Trophoblast cell (in vitro differentiated cells and primary cell): ENCODE results near the gene ARHGAP23.

Experiments used
- DNase-seq, 2 donors: peaks; one replicate each; pipeline ENCODE4 v3.0.0-alpha.2; 2016
- H2AFZ ChIP-seq: 2 replicates; pipeline ENCODE4 v1.6.1; 2013; ENCODE audit warnings: low read length, moderate library complexity, mild to moderate bottlenecking; ENCODE audit not compliant: insufficient read depth, poor library complexity
- H2AK5ac ChIP-seq: 2 replicates; pipeline ENCODE4 v1.6.1; 2013; ENCODE audit warnings: mild to moderate bottlenecking, low read length
- H2BK120ac ChIP-seq: 2 replicates; pipeline ENCODE4 v1.6.1; 2013; ENCODE audit warnings: low read length, mild to moderate bottlenecking, moderate library complexity; ENCODE audit not compliant: insufficient read depth, poor library complexity
- H2BK12ac ChIP-seq: 2 replicates; pipeline ENCODE4 v1.6.1; 2013; ENCODE audit warnings: mild to moderate bottlenecking, low read length, moderate library complexity
- H2BK5ac ChIP-seq: 2 replicates; pipeline ENCODE4 v1.6.1; 2013; ENCODE audit warnings: low read length, low read depth, moderate library complexity, mild to moderate bottlenecking; ENCODE audit not compliant: poor library complexity
- H3K14ac ChIP-seq: 2 replicates; pipeline ENCODE4 v1.6.1; 2013; ENCODE audit warnings: mild to moderate bottlenecking, low read length
- H3K18ac ChIP-seq: 2 replicates; pipeline ENCODE4 v1.6.1; 2013; ENCODE audit warnings: mild to moderate bottlenecking, low read length
- H3K23ac ChIP-seq: 2 replicates; pipeline ENCODE4 v1.6.1; 2013; ENCODE audit warnings: low read length
- H3K27ac ChIP-seq: 2 replicates; pipeline ENCODE4 v1.5.1; 2013; ENCODE audit warnings: low read depth, mild to moderate bottlenecking, inconsistent platforms, low read length, moderate library complexity
- H3K27me3 ChIP-seq: 2 replicates; pipeline ENCODE4 v1.6.1; 2013; ENCODE audit warnings: inconsistent platforms, mild to moderate bottlenecking, low read length, moderate library complexity; ENCODE audit not compliant: insufficient read depth
- H3K36me3 ChIP-seq, 2 experiments: 1 replicate in 1 of 2; 2 replicates in 1 of 2; pipeline ENCODE4 v1.6.1; 2013; ENCODE audit warnings: low read length in 2 of 2, mild to moderate bottlenecking in 2 of 2, moderate library complexity in 1 of 2; ENCODE audit not compliant: insufficient read depth in 2 of 2, control insufficient read depth in 1 of 2
- H3K4ac ChIP-seq: 2 replicates; pipeline ENCODE4 v1.6.1; 2013; ENCODE audit warnings: low read depth, mild to moderate bottlenecking, low read length, moderate library complexity
- H3K4me1 ChIP-seq, 2 experiments: 1 replicate in 1 of 2; 2 replicates in 1 of 2; pipeline ENCODE4 v1.6.1; 2013; ENCODE audit warnings: low read length in 2 of 2, mild to moderate bottlenecking in 2 of 2, moderate library complexity in 1 of 2; ENCODE audit not compliant: insufficient read depth in 2 of 2, control insufficient read depth in 1 of 2
- H3K4me2 ChIP-seq: 2 replicates; pipeline ENCODE4 v1.6.1; 2013; ENCODE audit warnings: inconsistent platforms, mild to moderate bottlenecking, low read length, moderate library complexity
- H3K4me3 ChIP-seq: 2 replicates; pipeline ENCODE4 v1.5.1; 2013; ENCODE audit warnings: mild to moderate bottlenecking, low read depth, low read length, inconsistent platforms
- H3K79me1 ChIP-seq: one replicate; pipeline ENCODE4 v1.6.1; 2013; ENCODE audit warnings: low read length
- H3K79me2 ChIP-seq: 2 replicates; pipeline ENCODE4 v1.6.1; 2013; ENCODE audit warnings: low read length, mild to moderate bottlenecking; ENCODE audit not compliant: control insufficient read depth, insufficient read depth, poor library complexity
- H3K9ac ChIP-seq: 2 replicates; pipeline ENCODE4 v1.6.1; 2013; ENCODE audit warnings: mild to moderate bottlenecking, low read length
- H3K9me3 ChIP-seq: 2 replicates; pipeline ENCODE4 v1.6.1; 2013; ENCODE audit warnings: low read depth, mild to moderate bottlenecking, control low read depth, inconsistent platforms, low read length; ENCODE audit not compliant: insufficient read depth
- H4K12ac ChIP-seq: 2 replicates; pipeline ENCODE4 v1.6.1; 2013; ENCODE audit warnings: low read depth, mild to moderate bottlenecking, low read length, moderate library complexity
- H4K8ac ChIP-seq: 2 replicates; pipeline ENCODE4 v1.6.1; 2013; ENCODE audit warnings: low read depth, mild to moderate bottlenecking, low read length, moderate library complexity
- H4K91ac ChIP-seq: one replicate; pipeline ENCODE4 v1.6.1; 2013; ENCODE audit warnings: low read depth, mild to moderate bottlenecking, low read length, moderate library complexity
- WGBS: extraction: QIAGEN DNeasy Blood & Tissue Kit; methylation state at CpG from one replicate; pipeline ENCODE4 v1.1.7; 2013; ENCODE audit warnings: missing lambda C conversion rate; ENCODE audit not compliant: insufficient read length, insufficient coverage; ENCODE audit errors: extremely low coverage; 5-methylcytosine and 5-hydroxymethylcytosine counted together

The ARHGAP23 gene

DNA sequence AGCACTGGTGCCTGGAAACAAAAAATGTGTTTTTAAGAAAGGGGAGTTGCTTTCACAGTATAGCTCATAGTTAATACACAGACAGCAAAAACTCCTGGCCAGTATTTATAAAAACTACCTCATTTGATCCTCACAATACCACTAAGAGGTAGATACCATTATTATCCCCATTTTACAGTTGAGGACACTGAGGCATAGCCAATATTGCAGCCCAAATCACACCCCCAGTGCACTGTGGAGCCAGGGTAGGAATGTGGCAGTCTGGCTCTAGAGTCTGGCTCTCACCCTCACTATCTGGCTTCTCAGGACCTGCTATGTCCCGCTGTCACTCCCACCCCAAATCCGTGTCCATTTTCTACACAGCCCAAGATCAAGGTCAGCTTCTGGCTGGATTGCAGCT lies 2.6 kb downstream of the ARHGAP23 start:
- Histone ChIP-seq H3K27ac (no peak overlapping the region), H4K8ac (no peak overlapping the region), H2BK5ac (no peak overlapping the region), H4K91ac (no peak overlapping the region), H3K27me3 (peaks cover 3% of the 10 kb centered on the region), H3K79me2 (no peaks in the 10 kb centered on the region), H3K4me3 (no peak overlapping the region), H3K79me1 (peaks cover 2% of the 10 kb centered on the region), H3K4me1 (peaks cover 5 to 15% of the 10 kb centered on the region in 2 experiments), H3K18ac (no peak overlapping the region), H3K9me3 (no peaks in the 10 kb centered on the region), H2AK5ac (no peak overlapping the region), H4K12ac (no peak overlapping the region), H3K36me3 (no peaks in the 10 kb centered on the region), H3K14ac (no peak overlapping the region), H2BK12ac (no peak overlapping the region), H3K9ac (no peak overlapping the region), H3K4me2 (no peak overlapping the region), H3K23ac (no peak overlapping the region), H2AFZ (no peak overlapping the region), H2BK120ac (no peak overlapping the region), H3K4ac (no peak overlapping the region)
- DNase-seq, result no peak
- WGBS, result no CpG with 5 or more reads among the region's 2 CpGs

DNA sequence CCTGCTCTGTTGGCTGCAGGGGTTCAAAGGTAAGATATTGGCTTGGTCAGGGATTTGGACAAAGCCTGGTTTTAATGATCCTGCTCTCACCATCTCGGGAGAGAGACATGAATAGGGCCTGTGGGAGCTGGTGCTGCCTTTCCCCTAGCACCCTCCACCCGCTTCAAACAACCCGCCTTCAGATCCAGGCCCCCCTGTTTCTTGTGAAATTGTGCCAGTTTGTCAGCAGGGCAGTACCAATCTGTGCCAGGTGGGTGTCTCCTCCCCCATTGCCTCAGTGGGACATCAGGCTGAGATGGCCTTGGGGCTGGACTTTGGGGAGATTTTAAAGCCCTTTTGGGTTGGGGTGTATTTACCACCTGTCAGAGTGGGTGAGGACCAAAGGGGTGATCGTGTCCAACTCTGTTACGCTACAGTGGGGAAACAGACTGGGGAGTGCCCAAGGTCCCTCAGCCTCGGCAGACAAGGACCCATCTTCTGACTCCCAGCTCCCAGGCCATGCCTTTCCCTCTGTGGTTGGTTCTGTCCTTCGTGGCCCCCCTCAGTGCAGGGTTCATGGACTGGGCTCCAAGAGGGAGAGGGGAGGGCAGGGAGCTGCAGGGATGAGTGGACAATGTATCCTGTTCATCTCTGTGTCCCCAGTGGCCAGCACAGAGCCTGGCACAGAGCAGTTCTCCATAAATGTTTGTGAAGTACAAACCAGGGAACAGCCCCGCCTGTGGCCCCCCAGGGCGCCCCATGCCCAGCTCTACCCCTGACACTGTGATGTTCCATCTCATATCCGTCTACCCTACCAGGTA lies 3.3 kb downstream of the ARHGAP23 start:
- DNase-seq, result no peak
- Histone ChIP-seq H3K4me2 (no peak overlapping the region), H3K9ac (no peak overlapping the region), H3K79me1 (peaks cover 2% of the 10 kb centered on the region), H3K14ac (no peak overlapping the region), H3K18ac (no peak overlapping the region), H3K4ac (no peak overlapping the region), H3K79me2 (no peaks in the 10 kb centered on the region), H4K12ac (no peak overlapping the region), H3K4me3 (no peak overlapping the region), H2BK5ac (no peak overlapping the region), H3K27me3 (peaks cover 3% of the 10 kb centered on the region), H2BK12ac (no peak overlapping the region), H2BK120ac (no peak overlapping the region), H2AFZ (no peak overlapping the region), H4K91ac (no peak overlapping the region), H3K9me3 (no peaks in the 10 kb centered on the region), H3K36me3 (no peaks in the 10 kb centered on the region), H3K4me1 (peaks cover 5 to 15% of the 10 kb centered on the region in 2 experiments), H2AK5ac (no peak overlapping the region), H3K27ac (no peak overlapping the region), H4K8ac (no peak overlapping the region), H3K23ac (no peak overlapping the region)
- WGBS, result no CpG with 5 or more reads among the region's 10 CpGs

DNA sequence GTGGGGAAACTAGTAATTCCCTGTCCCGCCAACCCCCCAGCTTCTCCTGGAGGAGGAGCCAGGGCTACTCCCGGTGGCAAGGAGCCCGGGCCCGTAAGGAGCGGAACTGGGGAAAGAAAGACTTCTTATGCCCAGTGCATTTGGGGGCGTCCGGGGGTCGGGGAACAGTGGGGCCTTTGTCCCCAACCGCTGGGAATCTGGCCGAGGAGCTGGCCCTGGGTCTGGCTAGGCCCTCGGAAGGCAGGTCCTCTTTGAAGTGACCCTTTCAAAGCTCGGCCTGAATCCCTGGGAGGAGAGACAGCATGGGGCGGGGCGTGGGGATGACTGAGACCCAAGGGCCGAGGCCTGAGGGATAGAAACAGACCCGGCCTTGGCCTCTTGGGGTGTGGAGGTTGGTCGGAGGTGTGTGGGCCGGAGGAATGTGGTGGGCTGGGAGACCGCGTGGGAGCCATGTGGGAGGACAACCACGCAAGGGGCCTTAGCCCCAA lies 6.0 kb downstream of the ARHGAP23 start:
- WGBS, result no CpG with 5 or more reads among the region's 21 CpGs
- no peak for DNase-seq
- no peaks in the 10 kb centered on the region for H3K79me1 ChIP-seq

DNA sequence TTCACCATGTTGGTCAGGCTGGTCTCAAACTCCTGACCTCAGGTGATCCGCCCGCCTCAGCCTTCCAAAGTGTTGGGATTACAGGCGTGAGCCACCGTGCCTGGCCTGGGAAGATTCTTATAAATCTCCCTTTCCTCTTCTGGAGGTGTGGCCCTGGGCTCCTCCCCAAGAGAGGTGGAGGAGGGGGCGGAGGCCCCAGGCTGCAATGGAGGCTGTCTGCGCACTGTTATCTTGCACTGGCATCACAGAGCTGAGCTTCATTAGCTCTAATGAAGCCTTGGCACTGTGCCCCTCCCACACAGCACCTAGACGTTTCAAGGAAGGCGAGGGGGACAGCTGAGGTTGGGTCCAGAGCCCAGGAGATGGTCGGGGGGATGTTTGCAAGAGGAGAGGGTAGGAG lies 7.5 kb downstream of the ARHGAP23 start:
- no peak for DNase-seq
- no peak overlapping the region for H3K4ac ChIP-seq
- H2BK120ac ChIP-seq, result no peak overlapping the region
- no peak overlapping the region for H2AFZ ChIP-seq
- no peaks in the 10 kb centered on the region for H3K9me3 ChIP-seq
- no peak overlapping the region for H3K4me2 ChIP-seq
- WGBS, result no CpG with 5 or more reads among the region's 9 CpGs
- no peak overlapping the region for H3K27ac ChIP-seq
- no peak overlapping the region for H4K8ac ChIP-seq
- H3K4me1 ChIP-seq, result no peaks in the 10 kb centered on the region
- H3K79me1 ChIP-seq, result no peaks in the 10 kb centered on the region
- H3K27me3 ChIP-seq, result no peaks in the 10 kb centered on the region
- H2BK12ac ChIP-seq, result no peak overlapping the region
- no peak overlapping the region for H4K91ac ChIP-seq
- no peak overlapping the region for H4K12ac ChIP-seq
- no peak overlapping the region for H3K23ac ChIP-seq
- no peak overlapping the region for H3K18ac ChIP-seq
- H3K9ac ChIP-seq, result no peak overlapping the region
- H2AK5ac ChIP-seq, result no peak overlapping the region
- no peaks in the 10 kb centered on the region for H3K36me3 ChIP-seq
- H3K4me3 ChIP-seq, result no peak overlapping the region
- no peak overlapping the region for H3K14ac ChIP-seq
- H2BK5ac ChIP-seq, result no peak overlapping the region
- no peaks in the 10 kb centered on the region for H3K79me2 ChIP-seq

More for the DNA sequence above, 6.0 kb downstream of the ARHGAP23 start:
- Histone ChIP-seq H4K91ac (no peak overlapping the region), H3K27me3 (no peaks in the 10 kb centered on the region), H3K14ac (no peak overlapping the region), H2AFZ (no peak overlapping the region), H2BK120ac (no peak overlapping the region), H3K4me1 (peaks cover 0 to 6% of the 10 kb centered on the region in 2 experiments), H2BK5ac (no peak overlapping the region), H3K23ac (no peak overlapping the region), H3K9ac (no peak overlapping the region), H3K79me2 (no peaks in the 10 kb centered on the region), H3K4ac (no peak overlapping the region), H3K4me3 (no peak overlapping the region), H4K12ac (no peak overlapping the region), H4K8ac (no peak overlapping the region), H3K9me3 (no peaks in the 10 kb centered on the region), H3K36me3 (no peaks in the 10 kb centered on the region), H2BK12ac (no peak overlapping the region), H3K4me2 (no peak overlapping the region), H2AK5ac (no peak overlapping the region), H3K27ac (no peak overlapping the region), H3K18ac (no peak overlapping the region)
